Central memory CD8-positive, alpha-beta T cell (primary cell): ENCODE measurements around the gene KLHL8.
A peak's percentile ranks its signal among the peaks of the same experiment; 100 is the strongest.
"Not testable (repeated sequence)": the region's sequence is repeated elsewhere in the genome, so short reads cannot be mapped to it uniquely, and the experiment has no call there.

Experiments used
- ATAC-seq: fragments of 150-1000 bp; cut with Tn5 transposase; replicated peaks from 2 replicates; pipeline ENCODE4 v1.10.0; 2022; ENCODE audit warnings: mild to moderate bottlenecking, moderate FRiP score, moderate number of reproducible peaks; ENCODE audit not compliant: poor library complexity, severe bottlenecking; ENCODE audit errors: extremely low read depth
- DNase-seq, 2 donors: peaks; one replicate each; pipeline ENCODE4 v3.0.0; 2021; ENCODE audit warnings: low spot score in 2 of 2
- H3K27ac Mint-ChIP-seq: one replicate; pipeline ENCODE4 v1.8.0; 2022; ENCODE audit warnings: low read depth, mild to moderate bottlenecking, moderate library complexity, mixed read lengths
- H3K27me3 Mint-ChIP-seq: one replicate; pipeline ENCODE4 v1.8.0; 2022; ENCODE audit warnings: mixed read lengths
- H3K36me3 Mint-ChIP-seq: one replicate; pipeline ENCODE4 v1.8.0; 2022; ENCODE audit warnings: mild to moderate bottlenecking, moderate library complexity, mixed read lengths; ENCODE audit not compliant: insufficient read depth
- H3K4me1 Mint-ChIP-seq: one replicate; pipeline ENCODE4 v1.8.0; 2022; ENCODE audit warnings: mixed read lengths
- H3K4me3 Mint-ChIP-seq: one replicate; pipeline ENCODE4 v1.8.0; 2022; ENCODE audit warnings: mild to moderate bottlenecking, moderate library complexity, mixed read lengths
- H3K9me3 Mint-ChIP-seq: one replicate; pipeline ENCODE4 v1.8.0; 2022; ENCODE audit warnings: mixed read lengths

The KLHL8 gene

GRCh38 chr4:87219632-87220093 lies 755 bp downstream of the KLHL8 start:
- Mint-ChIP-seq H3K27ac (peak overlapping the region; percentile 85), H3K9me3 (no peaks in the 10 kb centered on the region), H3K27me3 (no peaks in the 10 kb centered on the region), H3K4me1 (peaks cover 13% of the 10 kb centered on the region), H3K36me3 (peaks cover 3% of the 10 kb centered on the region), H3K4me3 (peak overlapping the region; percentile 84)
- DNase-seq, result no peak
- ATAC-seq, result peak; percentile 29

- H3K4me1 Mint-ChIP-seq, result peaks cover 13% of the 10 kb centered on the region
- not testable (repeated sequence) for H3K27me3 Mint-ChIP-seq, H3K4me3 Mint-ChIP-seq
Observed at GRCh38 chr4:87217235-87217763, 3.1 kb downstream of the KLHL8 start.

GRCh38 chr4:87216469-87216868 lies 3.9 kb downstream of the KLHL8 start:
- ATAC-seq (no peak), DNase-seq (no peak)
- H3K36me3 Mint-ChIP-seq, result peaks cover 3% of the 10 kb centered on the region
- no peak overlapping the region for H3K27ac Mint-ChIP-seq
- H3K9me3 Mint-ChIP-seq, result no peaks in the 10 kb centered on the region
- H3K27me3 Mint-ChIP-seq, result no peaks in the 10 kb centered on the region
- peaks cover 13% of the 10 kb centered on the region for H3K4me1 Mint-ChIP-seq
- no peak overlapping the region for H3K4me3 Mint-ChIP-seq

More at GRCh38 chr4:87217235-87217763, 3.1 kb downstream of the KLHL8 start:
- not testable (repeated sequence) for H3K27ac Mint-ChIP-seq, H3K9me3 Mint-ChIP-seq, ATAC-seq, DNase-seq, H3K36me3 Mint-ChIP-seq

- H3K27me3 Mint-ChIP-seq, result no peaks in the 10 kb centered on the region
- DNase-seq (no peak), ATAC-seq (no peak)
- H3K4me3 Mint-ChIP-seq, result no peak overlapping the region
- no peaks in the 10 kb centered on the region for H3K9me3 Mint-ChIP-seq
- no peak overlapping the region for H3K27ac Mint-ChIP-seq
- peaks cover 11% of the 10 kb centered on the region for H3K4me1 Mint-ChIP-seq
- peaks cover 3% of the 10 kb centered on the region for H3K36me3 Mint-ChIP-seq
Observed at GRCh38 chr4:87213421-87214075, 6.9 kb downstream of the KLHL8 start.

- Mint-ChIP-seq H3K9me3 (no peaks in the 10 kb centered on the region), H3K36me3 (no peaks in the 10 kb centered on the region), H3K27me3 (no peaks in the 10 kb centered on the region), H3K4me1 (peaks cover 7% of the 10 kb centered on the region), H3K27ac (no peak overlapping the region), H3K4me3 (no peak overlapping the region)
- no peak for ATAC-seq
- DNase-seq, result no peak
Observed at GRCh38 chr4:87211249-87211952, 9.0 kb downstream of the KLHL8 start.

- Mint-ChIP-seq H3K4me3 (no peak overlapping the region), H3K4me1 (peaks cover 6% of the 10 kb centered on the region), H3K27me3 (no peaks in the 10 kb centered on the region), H3K36me3 (no peaks in the 10 kb centered on the region), H3K27ac (no peak overlapping the region), H3K9me3 (no peaks in the 10 kb centered on the region)
- no peak for ATAC-seq
- no peak for DNase-seq
Observed at GRCh38 chr4:87209696-87210095, 10.7 kb downstream of the KLHL8 start.

GRCh38 chr4:87209182-87209581 lies 11.2 kb downstream of the KLHL8 start:
- H3K36me3 Mint-ChIP-seq, result no peaks in the 10 kb centered on the region
- DNase-seq (no peak), ATAC-seq (no peak)
- H3K27me3 Mint-ChIP-seq, result no peaks in the 10 kb centered on the region
- H3K9me3 Mint-ChIP-seq, result no peaks in the 10 kb centered on the region
- H3K27ac Mint-ChIP-seq, result no peak overlapping the region
- H3K4me1 Mint-ChIP-seq, result peaks cover 6% of the 10 kb centered on the region
- H3K4me3 Mint-ChIP-seq, result no peak overlapping the region

- peaks cover 5% of the 10 kb centered on the region for H3K9me3 Mint-ChIP-seq
- ATAC-seq (no peak), DNase-seq (no peak)
- no peaks in the 10 kb centered on the region for H3K27me3 Mint-ChIP-seq
- H3K4me1 Mint-ChIP-seq, result peaks cover 6% of the 10 kb centered on the region
- no peak overlapping the region for H3K4me3 Mint-ChIP-seq
- H3K27ac Mint-ChIP-seq, result no peak overlapping the region
- H3K36me3 Mint-ChIP-seq, result no peaks in the 10 kb centered on the region
Observed at GRCh38 chr4:87204559-87204958, 15.9 kb downstream of the KLHL8 start.

- Mint-ChIP-seq H3K36me3 (no peaks in the 10 kb centered on the region), H3K4me3 (no peak overlapping the region), H3K9me3 (no peaks in the 10 kb centered on the region), H3K27ac (no peak overlapping the region), H3K4me1 (peaks cover 20% of the 10 kb centered on the region), H3K27me3 (no peaks in the 10 kb centered on the region)
- DNase-seq (no peak), ATAC-seq (no peak)
Observed at GRCh38 chr4:87196927-87197326, 23.5 kb downstream of the KLHL8 start.

- Mint-ChIP-seq H3K36me3 (no peaks in the 10 kb centered on the region), H3K4me3 (no peak overlapping the region), H3K27me3 (no peaks in the 10 kb centered on the region), H3K27ac (no peak overlapping the region), H3K9me3 (no peaks in the 10 kb centered on the region), H3K4me1 (peaks cover 16% of the 10 kb centered on the region)
- DNase-seq (no peak), ATAC-seq (no peak)
Observed at GRCh38 chr4:87196146-87196545, 24.3 kb downstream of the KLHL8 start.

- Mint-ChIP-seq H3K27me3 (no peaks in the 10 kb centered on the region), H3K9me3 (no peaks in the 10 kb centered on the region), H3K4me3 (no peak overlapping the region), H3K4me1 (peaks cover 10% of the 10 kb centered on the region), H3K27ac (no peak overlapping the region), H3K36me3 (no peaks in the 10 kb centered on the region)
- no peak for DNase-seq
- ATAC-seq, result no peak
Observed at GRCh38 chr4:87193958-87194675, 26.3 kb downstream of the KLHL8 start.

- no peaks in the 10 kb centered on the region for H3K36me3 Mint-ChIP-seq
- H3K27ac Mint-ChIP-seq, result no peak overlapping the region
- no peaks in the 10 kb centered on the region for H3K4me1 Mint-ChIP-seq
- H3K27me3 Mint-ChIP-seq, result no peaks in the 10 kb centered on the region
- H3K4me3 Mint-ChIP-seq, result no peak overlapping the region
- H3K9me3 Mint-ChIP-seq, result no peaks in the 10 kb centered on the region
- no peak for ATAC-seq
- DNase-seq, result no peak
Observed at GRCh38 chr4:87192145-87192919, 28.1 kb downstream of the KLHL8 start.
